ENCODE data around the gene RPTOR.
"Not testable (repeated sequence)": the region's sequence is repeated elsewhere in the genome, so short reads cannot be mapped to it uniquely, and the experiment has no call there.

Gene RPTOR

GRCh38 chr17:80871341-80871740 is 326.7 kb downstream of the RPTOR start:
- peak in 1 of 5 experiments; percentile 61 for DNase-seq

- no peak for DNase-seq
Measured at GRCh38 chr17:80872001-80872500, 327.4 kb downstream of the RPTOR start.

GRCh38 chr17:80872501-80873306 is 328.1 kb downstream of the RPTOR start:
- no peak for DNase-seq

- DNase-seq: no peak
Measured at GRCh38 chr17:80873307-80873951, 328.8 kb downstream of the RPTOR start.

GRCh38 chr17:80874866-80875445 is 330.3 kb downstream of the RPTOR start:
- DNase-seq: no peak

- not testable (repeated sequence) for DNase-seq
Measured at GRCh38 chr17:80875480-80875995, 330.9 kb downstream of the RPTOR start.

GRCh38 chr17:80876456-80876949 is 331.9 kb downstream of the RPTOR start:
- DNase-seq: not testable (repeated sequence)

- DNase-seq: peak in 3 of 5 experiments; percentile 29 to 99 (median 68)
Measured at GRCh38 chr17:80876950-80877728, 332.5 kb downstream of the RPTOR start.

- DNase-seq: no peak
Measured at GRCh38 chr17:80877729-80878303, 333.2 kb downstream of the RPTOR start.

GRCh38 chr17:80878876-80879722 is 334.5 kb downstream of the RPTOR start:
- DNase-seq: no peak

GRCh38 chr17:80879723-80880647 is 335.3 kb downstream of the RPTOR start:
- no peak for DNase-seq

GRCh38 chr17:80880648-80880985 is 336.0 kb downstream of the RPTOR start:
- no peak for DNase-seq

GRCh38 chr17:80881306-80881705 is 336.7 kb downstream of the RPTOR start:
- DNase-seq: no peak

GRCh38 chr17:80882323-80882722 is 337.7 kb downstream of the RPTOR start:
- no peak for DNase-seq

GRCh38 chr17:80882926-80883685 is 338.5 kb downstream of the RPTOR start:
- DNase-seq: no peak

- no peak for DNase-seq
Measured at GRCh38 chr17:80883831-80884735, 339.4 kb downstream of the RPTOR start.

GRCh38 chr17:80884811-80885210 is 340.2 kb downstream of the RPTOR start:
- DNase-seq: no peak
